HG02973 (cell line): ENCODE results near the gene CDKAL1.
"Not testable (repeated sequence)": the region's sequence is repeated elsewhere in the genome, so short reads cannot be mapped to it uniquely, and the experiment has no call there.

Source experiments
- ATAC-seq: cut with Tn5 transposase; IDR thresholded peaks from one replicate; pipeline ENCODE4 v1.9.1; 2021; ENCODE audit warnings: moderate library complexity; ENCODE audit not compliant: unreplicated experiment

The CDKAL1 gene

DNA sequence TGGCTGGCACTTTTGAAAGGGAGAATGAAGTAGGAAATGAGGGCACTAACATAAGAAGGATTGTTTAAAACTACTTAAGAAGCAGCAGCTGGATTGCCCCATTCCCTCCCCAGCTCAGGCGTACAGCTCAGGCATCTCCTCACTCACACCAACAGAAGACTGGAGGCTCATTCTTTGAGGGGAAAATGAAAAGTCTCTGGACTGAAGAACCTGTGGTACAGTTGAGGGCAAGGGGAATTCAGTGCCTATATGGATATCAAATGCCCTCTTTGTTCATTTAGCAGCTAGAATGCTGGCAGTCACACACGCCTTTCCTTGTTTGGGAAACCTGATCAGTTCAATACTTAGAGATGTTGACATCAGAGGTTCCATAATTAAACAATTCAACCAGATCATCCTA lies 557.2 kb downstream of the CDKAL1 start:
- ATAC-seq: no peak

DNA sequence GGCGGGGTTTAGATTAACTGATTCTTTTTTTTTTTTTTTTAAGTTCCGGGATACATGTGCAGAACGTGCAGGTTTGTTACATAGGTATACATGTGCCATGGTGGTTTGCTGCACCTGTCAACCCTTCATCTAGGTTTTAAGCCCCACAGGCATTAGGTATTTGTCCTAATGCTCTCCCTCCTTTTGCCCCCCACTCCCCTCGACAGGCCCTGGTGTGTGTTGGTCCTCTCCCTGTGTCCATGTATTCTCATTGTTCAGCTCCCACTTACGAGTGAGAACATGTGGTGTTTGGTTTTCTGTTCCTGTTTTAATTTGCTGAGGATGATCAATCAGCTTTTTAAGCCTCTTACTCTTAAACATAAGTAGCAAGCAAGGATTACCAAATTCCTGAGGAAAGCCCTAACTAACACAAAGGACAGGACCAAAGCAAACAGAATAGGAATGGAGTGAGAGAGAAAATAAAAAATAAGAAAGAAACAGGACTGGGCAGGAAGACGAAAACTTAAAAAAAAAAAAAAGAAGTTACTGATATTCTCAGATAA lies 558.0 kb downstream of the CDKAL1 start:
- not testable (repeated sequence) for ATAC-seq

DNA sequence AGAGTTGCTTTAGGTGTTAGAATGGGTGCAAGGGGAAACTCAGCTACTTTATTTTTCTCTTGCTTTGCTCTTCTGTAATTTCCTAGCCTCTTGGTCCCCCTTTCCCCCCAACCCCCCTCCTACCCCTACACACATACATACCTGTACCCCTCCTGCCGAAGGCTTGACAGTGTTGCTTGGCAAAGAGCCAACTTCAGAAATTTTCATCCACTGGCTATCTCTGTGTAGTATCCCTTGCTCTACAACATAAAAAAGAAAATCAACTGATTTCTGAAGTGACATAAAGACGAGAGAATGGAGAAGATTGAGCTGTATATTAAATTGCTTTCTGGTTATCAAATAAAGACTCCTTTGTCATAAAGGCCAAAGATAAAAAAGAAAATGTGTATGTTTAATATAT lies 561.2 kb downstream of the CDKAL1 start:
- ATAC-seq: no peak

DNA sequence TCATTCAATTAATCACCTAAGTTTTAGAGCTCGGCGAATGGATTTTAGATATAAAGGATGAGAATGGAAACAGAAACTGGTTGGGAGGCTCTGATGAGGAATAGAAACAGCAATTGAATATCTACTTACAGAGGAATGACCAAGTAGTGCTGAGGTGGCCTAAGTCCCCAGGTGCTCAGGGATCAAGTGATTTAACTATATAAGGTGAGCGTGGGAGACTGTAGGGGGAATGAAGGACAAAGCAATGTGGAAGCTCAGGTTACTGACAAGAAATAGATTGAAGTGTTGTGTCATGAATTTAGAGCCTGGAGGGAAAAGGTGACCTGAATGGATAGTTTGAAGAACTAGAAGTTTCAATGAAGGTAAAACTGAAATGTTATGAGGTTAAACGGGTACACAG lies 563.9 kb downstream of the CDKAL1 start:
- no peak for ATAC-seq

DNA sequence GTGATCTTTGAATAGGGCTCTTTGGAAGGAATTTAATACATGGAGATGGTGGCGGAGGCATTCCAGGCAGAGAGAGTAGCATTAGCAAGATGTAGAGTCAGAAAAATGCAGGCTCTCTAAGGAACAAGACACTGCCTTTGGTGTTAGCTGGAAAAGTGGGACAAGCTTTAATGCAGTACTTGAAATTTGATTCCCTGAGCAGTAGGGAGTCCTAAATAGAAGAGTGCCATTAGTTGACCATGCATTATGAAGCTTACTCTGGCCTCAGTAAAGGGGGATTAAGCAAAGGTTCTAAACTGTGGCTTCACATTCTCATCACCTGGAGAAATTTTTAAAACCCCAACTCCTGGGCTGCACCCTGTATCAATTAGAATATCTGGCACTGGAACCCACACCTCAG lies 564.5 kb downstream of the CDKAL1 start:
- no peak for ATAC-seq

DNA sequence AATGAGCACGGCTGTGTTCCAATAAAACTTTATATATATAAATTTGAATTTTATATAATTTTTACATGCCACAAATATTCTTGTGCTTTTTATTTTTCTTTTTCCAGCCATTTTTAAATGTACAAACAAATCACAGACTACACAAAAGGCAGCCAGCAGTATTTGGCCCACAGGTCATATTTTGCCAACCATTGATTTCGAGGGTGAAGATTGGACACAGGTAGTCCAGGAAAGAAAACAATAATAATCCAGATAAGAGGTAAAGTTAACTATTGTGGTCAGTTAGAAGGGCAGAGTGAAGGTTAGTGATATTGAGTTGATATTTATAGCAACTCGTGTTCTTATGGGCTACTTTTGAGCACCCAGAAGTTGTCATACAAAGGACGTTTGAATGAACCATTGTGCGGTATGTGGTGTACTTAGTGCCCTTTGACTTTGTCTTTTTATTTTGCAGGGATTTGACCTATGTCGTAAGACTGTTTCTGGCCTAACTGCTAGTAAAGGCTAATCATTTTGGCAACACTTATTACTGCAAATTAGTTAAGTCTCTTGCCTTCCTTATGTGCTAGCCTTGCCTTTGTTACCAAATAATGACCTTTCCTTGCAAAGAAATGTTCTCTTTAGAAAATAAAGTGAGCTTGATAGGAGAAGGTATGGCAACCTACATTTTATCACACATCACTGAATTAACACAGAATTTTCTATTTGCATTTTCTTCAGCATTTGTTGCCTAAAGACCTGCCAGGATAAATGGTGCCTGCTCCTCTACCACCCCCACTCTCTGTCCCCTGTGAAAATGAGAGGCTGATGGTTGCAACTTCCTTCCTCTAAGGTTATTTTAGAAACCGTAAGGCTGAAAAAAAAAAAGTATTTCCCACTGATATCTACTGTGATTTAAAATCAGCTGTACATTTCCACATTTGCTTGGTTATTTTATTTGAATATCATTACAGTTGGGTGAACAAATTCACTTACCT lies 565.4 kb downstream of the CDKAL1 start:
- ATAC-seq: no peak

DNA sequence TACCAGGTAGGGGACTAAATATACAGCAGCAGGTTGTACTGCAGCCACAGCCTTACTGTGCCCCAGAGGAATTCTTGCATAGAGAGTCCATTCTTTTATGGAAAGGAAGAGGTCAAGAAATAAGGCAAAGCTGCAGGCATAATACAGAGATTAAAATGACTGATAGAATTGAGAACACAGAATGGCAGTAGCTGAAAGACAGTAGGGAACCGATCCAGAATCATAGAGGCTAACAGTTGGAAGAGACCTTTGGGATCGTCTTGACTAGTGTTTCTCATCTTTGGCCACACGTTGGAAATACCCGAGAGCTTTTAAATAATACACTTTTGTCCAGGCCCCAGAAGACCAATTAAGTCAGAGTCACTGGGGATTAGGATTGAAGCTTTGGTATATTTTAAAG lies 566.7 kb downstream of the CDKAL1 start:
- no peak for ATAC-seq

DNA sequence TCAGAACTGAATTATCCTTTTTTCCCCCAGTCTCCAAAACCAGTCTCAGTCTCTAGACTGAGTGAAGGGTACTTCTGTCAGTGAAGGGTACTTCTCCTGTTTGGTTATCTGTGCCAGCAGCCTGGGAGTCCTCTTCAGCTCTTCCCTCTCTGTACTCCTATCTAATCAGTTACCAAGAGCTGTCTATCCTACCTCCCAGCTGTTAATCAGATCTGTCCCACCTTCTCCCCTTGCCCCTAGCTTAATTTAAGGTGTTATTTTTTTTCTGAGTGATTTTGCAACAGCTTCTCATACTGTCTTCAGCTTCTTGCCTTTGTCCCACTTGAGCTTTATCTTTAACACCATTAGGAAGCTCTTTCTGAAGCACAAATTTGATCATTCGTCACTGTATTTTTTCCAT lies 567.4 kb downstream of the CDKAL1 start:
- no peak for ATAC-seq

DNA sequence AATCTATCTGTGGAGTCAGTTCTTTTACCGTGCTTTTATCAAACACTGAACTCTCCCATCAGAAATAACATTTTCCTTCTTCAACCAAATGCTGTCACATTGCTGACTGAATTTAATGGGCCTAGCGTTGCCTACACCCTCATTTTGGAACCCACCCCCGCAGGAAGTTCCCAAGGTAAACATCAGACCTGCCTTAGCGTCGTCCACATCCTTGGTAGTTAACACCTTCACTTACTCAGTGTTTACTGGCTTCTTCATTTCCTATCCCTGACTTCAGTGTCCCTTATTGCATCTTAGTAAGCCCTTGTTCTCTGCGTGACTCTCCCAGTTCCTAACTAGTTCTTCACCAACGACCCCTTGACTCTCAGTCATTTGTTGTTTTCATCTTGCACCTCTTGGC lies 567.9 kb downstream of the CDKAL1 start:
- no peak for ATAC-seq

DNA sequence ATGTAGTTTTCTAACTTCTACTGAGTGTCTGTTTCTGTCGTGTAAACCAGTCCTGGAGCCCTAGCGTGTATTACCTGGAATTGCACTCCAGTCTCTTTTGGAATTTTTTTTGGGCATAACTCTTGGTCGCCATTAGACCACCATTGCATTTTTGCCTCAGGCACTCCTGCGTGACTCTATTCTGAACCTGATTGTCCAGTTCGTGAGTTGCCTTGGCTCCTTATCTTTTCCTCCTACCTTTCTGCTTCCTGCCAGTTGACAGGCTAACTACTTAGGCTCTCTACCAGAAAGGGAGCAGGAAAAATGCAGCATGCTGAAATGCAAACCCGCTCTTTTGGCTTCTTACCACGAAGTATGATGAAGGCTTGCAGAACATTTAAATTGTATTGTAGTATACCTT lies 568.4 kb downstream of the CDKAL1 start:
- ATAC-seq: no peak

DNA sequence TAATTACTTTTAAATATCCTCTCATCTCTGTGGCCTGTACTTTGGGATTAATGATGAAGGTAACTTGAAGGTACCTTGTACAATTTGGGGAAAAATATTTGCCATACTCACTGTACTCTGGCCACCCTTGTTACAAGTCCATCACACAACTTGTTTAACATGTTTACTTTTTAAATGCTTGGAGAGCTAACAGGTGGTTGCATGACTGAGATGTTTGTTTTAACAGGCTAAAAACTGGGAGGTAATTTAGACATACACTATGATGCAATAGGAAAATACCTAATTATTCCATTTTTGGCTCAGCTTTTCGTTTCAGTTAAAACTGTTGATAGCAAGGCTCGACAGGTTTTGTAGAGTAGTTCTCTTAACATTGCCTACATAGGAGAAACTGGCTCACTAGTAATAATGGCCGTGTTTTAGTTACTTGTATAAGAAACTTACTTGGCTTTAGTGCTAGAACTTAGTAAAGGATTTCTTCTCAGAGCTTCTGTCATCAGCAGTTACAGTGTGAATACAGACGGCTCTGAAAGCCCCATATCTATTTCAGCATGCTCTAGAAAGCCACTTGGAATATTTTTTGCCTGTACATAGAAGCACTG lies 569.5 kb downstream of the CDKAL1 start:
- no peak for ATAC-seq

DNA sequence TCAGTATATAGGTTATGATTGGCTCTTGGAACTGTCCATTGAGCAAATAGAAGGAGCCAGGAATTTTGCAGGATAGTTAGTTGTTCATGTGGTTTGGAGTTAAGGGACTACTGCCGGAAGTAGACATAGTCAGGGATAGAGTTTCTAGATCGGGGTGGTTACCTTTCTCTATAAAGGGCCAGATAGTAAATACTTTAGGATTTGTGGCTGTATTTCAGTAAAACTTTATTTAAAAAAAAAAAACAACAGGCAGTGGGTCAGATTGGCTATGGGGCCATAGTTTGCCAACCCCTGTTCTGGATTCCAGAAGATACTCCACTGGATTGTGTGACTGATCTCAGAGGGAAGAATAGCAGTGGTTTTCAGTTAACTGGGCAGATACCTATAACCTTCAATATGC lies 570.0 kb downstream of the CDKAL1 start:
- ATAC-seq: no peak

DNA sequence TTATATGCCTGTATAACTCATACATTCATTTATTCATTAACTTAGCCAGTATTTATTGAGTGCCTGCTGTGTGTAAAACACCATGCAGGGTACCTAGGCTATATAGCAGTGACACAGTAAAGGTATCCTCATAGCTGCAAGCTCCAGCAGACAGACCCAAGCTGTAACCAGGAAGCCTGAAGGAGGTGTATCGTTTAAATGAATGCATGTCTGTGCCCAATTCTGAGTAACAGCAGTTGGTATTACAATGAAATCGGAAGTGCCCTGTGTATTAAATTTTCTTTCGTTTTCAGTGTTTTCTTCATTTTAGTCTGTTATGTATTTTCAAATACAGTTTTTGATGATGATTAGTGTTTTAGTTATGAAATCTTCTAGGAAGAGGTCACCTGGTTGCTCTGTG lies 573.5 kb downstream of the CDKAL1 start:
- no peak for ATAC-seq

DNA sequence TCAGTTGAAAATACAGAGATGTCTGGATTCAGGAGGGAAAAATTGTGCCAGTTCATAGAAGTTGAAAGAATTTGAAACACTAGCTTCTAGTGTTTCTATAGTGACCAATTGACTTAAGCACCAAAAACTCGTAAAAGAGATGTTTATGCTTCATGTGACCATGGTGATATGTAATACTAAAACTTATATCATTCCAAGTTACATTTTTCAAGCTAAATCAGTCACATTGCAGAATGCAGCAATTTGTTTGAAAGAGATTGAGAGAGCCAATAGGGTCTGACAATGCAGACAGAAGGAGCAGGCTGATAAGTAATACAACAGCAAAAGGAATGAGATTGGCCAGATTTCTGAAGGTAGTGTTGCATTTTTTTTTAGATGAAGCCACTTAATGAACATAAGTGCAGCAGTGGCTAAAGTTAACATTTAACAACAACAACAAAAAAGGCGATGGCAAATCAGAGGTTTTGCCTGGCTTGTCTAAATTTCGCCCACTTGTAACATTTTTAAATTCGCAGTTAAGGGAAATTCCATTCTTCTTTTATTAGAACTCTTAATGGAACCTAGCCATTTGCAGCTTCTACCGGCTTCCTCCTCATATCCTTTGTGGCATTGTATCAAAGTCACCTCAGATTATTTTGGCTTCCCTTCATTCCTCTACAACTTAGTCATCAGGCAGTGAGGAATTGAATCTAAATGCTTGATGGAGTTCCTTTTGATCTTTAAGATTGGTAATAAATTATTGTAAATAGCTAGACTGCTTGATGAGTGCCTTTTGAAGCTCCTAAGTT lies 575.3 kb downstream of the CDKAL1 start:
- ATAC-seq: no peak

DNA sequence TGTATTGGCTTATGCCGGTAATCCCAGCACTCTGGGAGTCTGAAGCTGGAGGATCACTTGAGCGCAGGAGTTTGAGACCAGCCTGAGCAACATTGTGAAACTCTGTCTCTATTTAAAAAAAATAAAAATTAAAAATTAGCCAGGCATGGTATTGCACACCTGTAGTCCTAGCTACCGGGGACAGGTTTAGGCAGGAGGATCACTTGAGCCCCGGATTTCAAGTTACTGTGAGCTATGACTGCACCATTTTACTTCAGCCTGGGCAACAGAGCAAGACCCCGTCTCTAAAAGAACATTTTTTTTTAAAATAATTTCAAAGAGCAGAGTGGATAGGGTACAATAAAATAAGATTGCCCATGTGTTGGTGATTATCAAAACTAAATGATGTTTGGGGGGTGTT lies 576.4 kb downstream of the CDKAL1 start:
- no peak for ATAC-seq

DNA sequence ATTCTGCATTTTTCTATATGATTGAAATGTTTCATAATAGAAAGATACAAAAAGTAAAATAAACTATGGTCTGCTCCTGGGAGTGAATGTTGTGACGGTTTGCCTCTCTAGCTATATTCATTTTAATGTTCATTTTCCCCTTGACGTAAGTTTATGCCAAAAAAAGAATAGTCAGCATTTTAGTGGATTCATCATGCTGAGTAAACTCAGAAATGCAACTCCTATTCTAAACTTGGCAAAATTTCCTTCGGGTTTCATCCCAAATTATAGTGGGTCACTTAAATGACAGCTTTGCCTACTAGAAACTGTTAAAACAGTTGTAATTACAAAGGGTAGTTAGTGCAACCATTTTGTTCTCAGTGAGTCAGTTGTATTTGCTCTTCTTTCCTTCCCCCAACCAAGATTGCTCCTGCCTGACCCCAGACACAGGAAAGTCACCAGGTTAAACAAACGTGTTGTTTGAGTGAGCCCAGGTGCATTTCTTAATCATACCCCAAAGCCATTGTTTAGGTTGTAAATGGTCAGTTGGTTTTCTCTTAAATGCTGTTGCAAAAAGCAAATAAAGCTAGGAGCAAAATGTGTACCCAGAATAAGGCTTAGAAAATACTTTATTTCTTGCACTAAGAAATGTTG lies 577.0 kb downstream of the CDKAL1 start:
- no peak for ATAC-seq

DNA sequence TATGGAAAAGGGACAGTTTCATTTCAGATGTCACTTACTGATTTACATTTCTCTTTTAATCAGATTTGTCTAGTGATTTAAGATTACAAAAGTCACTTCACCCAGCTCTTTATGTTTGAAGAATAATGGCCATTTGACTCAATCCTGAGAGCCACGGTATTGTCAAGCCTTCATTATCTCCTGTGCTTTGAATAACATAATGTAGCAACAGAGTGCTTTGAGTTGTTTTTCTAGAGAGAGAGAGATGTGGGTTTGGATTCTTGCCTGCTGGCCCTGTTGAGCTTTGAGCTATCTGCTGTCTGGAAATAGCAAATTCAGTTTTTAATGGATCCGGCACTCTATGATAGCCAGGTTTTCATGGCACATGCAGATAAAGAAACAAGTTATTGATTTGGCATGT lies 580.9 kb downstream of the CDKAL1 start:
- no peak for ATAC-seq

DNA sequence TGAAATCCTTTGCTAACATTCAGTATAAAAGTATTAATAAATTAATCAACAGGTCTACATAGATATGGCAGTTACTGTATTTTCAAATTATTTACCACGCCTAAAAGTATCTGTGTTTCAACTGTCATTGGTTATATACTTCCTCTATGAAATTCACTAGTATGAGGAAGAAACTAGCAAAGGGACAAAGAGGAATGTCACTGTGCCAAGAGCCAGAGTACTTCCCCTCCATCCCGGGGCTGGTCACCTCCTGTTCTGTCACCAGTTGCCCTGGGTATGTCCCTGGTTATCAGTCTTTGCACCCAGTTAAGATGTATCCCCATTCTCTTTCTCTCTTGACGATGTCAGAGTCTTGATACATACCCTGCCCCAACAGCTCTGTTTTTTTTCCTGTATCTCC lies 582.5 kb downstream of the CDKAL1 start:
- no peak for ATAC-seq

DNA sequence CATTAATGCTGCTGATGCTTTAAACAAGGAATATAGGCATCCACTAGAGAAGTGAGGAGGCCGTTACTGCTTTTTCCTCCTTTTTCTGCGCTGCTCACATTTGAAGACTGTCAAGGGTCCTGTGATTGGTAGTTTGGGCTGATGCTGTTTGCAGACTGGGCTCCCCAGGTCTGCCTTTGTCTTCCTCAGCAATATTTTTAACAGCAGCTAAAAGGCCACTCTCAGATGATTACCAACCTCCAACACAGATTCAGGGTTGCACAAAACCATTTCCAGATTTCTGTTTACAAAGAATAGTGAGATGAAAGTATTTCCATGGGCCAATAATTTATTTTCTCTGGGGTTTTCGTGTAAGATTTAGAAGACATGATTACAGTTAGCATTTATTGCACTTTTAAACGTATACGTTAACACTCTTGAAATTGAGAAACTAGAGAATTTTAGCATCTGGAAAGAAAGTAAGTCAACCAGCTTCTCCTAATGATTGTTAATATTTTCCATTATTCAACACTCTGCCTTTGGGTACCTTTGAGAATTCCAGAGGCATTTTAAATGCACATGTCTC lies 584.0 kb downstream of the CDKAL1 start:
- ATAC-seq: no peak

DNA sequence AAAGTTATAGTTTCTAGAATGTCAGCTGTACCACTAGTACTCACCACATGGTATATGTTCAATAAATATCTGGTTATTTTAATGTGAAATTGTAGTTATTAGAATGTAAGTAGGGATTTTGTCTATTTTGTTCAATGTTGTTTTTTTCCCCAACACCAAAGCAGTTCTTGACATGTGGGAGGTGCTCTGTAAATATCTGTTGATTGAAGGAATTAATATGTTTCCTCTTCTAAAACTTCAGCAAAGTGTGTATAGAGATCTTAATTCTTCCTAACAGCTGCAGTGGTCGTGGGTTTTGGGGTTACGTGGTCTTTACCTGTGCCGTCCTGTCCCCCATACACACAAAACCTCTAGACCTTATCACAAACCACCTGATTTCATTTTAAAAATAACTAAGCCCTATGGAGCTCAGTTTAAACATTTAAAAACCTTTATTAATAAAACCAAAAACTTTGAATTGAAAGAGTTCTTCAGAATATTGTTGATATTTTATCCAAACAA lies 587.4 kb downstream of the CDKAL1 start:
- no peak for ATAC-seq
